Activated naive CD8-positive, alpha-beta T cell treated with anti-CD3 and anti-CD28 coated beads, Interleukin-2, amount 50 U/mL, for 24 hours (primary cell): Measurements from ENCODE around the gene ACTBL2.
"Not testable (repeated sequence)": the region's sequence is repeated elsewhere in the genome, so short reads cannot be mapped to it uniquely, and the experiment has no call there.

ENCODE experiments used
- ATAC-seq: fragments of 150-1000 bp; cut with Tn5 transposase; one replicate; pipeline ENCODE4 v1.10.0; 2021
- DNase-seq: peaks from one replicate; pipeline ENCODE4 v3.0.0; 2021
- H3K27ac Mint-ChIP-seq: one replicate; pipeline ENCODE4 v1.8.0; 2021; ENCODE audit warnings: mild to moderate bottlenecking, mixed read lengths
- H3K27me3 Mint-ChIP-seq: one replicate; pipeline ENCODE4 v1.8.0; 2021; ENCODE audit warnings: mixed read lengths
- H3K36me3 Mint-ChIP-seq: one replicate; pipeline ENCODE4 v1.8.0; 2021; ENCODE audit warnings: low read depth, mixed read lengths
- H3K4me1 Mint-ChIP-seq: one replicate; pipeline ENCODE4 v1.8.0; 2021; ENCODE audit warnings: mixed read lengths
- H3K4me3 Mint-ChIP-seq: one replicate; pipeline ENCODE4 v1.8.0; 2021; ENCODE audit warnings: mild to moderate bottlenecking, moderate library complexity, mixed read lengths
- H3K9me3 Mint-ChIP-seq: one replicate; pipeline ENCODE4 v1.8.0; 2021; ENCODE audit warnings: mixed read lengths

ACTBL2 gene

GRCh38 chr5:57482671-57483106 lies at the start of gene ACTBL2:
Gene ACTBL2, minus strand, starts transcription at chr5:57482811. Its CDS starts 104 bp downstream, at chr5:57482707.
- H3K4me3 Mint-ChIP-seq = no peak within 1 kb of the TSS
- no peak within 1 kb of the TSS for H3K27ac Mint-ChIP-seq
- H3K36me3 Mint-ChIP-seq = no peaks in the 10 kb centered on the region
- H3K9me3 Mint-ChIP-seq = no peaks in the 10 kb centered on the region
- peaks cover 1% of the 10 kb centered on the region for H3K27me3 Mint-ChIP-seq
- ATAC-seq (no peak), DNase-seq (no peak)
- no peaks in the 10 kb centered on the region for H3K4me1 Mint-ChIP-seq

GRCh38 chr5:57531333-57531732 lies 48.7 kb upstream of the ACTBL2 start:
- H3K9me3 Mint-ChIP-seq = no peaks in the 10 kb centered on the region
- DNase-seq = no peak
- H3K4me1 Mint-ChIP-seq = no peaks in the 10 kb centered on the region
- no peak overlapping the region for H3K27ac Mint-ChIP-seq
- H3K27me3 Mint-ChIP-seq = peaks cover 8% of the 10 kb centered on the region
- no peak for ATAC-seq
- H3K4me3 Mint-ChIP-seq = no peak overlapping the region
- no peaks in the 10 kb centered on the region for H3K36me3 Mint-ChIP-seq

- Mint-ChIP-seq H3K4me1 (no peaks in the 10 kb centered on the region), H3K9me3 (no peaks in the 10 kb centered on the region), H3K36me3 (no peaks in the 10 kb centered on the region), H3K27me3 (peaks cover 6% of the 10 kb centered on the region), H3K27ac (no peak overlapping the region), H3K4me3 (no peak overlapping the region)
- ATAC-seq = no peak
- DNase-seq = no peak
These were observed 47.3 kb upstream of the ACTBL2 start for GRCh38 chr5:57529864-57530263.

GRCh38 chr5:57527870-57528269 lies 45.3 kb upstream of the ACTBL2 start:
- Mint-ChIP-seq H3K9me3 (no peaks in the 10 kb centered on the region), H3K27me3 (no peaks in the 10 kb centered on the region), H3K4me3 (no peak overlapping the region), H3K4me1 (no peaks in the 10 kb centered on the region), H3K36me3 (no peaks in the 10 kb centered on the region), H3K27ac (no peak overlapping the region)
- ATAC-seq (no peak), DNase-seq (no peak)

GRCh38 chr5:57524348-57525060 lies 41.9 kb upstream of the ACTBL2 start:
- Mint-ChIP-seq H3K4me1 (no peaks in the 10 kb centered on the region), H3K4me3 (no peak overlapping the region), H3K27me3 (no peaks in the 10 kb centered on the region), H3K27ac (no peak overlapping the region), H3K9me3 (no peaks in the 10 kb centered on the region), H3K36me3 (no peaks in the 10 kb centered on the region)
- DNase-seq (no peak), ATAC-seq (no peak)

GRCh38 chr5:57522477-57522876 lies 39.9 kb upstream of the ACTBL2 start:
- H3K27ac Mint-ChIP-seq, H3K4me1 Mint-ChIP-seq, H3K36me3 Mint-ChIP-seq, H3K4me3 Mint-ChIP-seq, DNase-seq, H3K9me3 Mint-ChIP-seq, H3K27me3 Mint-ChIP-seq, ATAC-seq: not testable (repeated sequence)

- H3K4me1 Mint-ChIP-seq, H3K27me3 Mint-ChIP-seq, H3K9me3 Mint-ChIP-seq, H3K36me3 Mint-ChIP-seq, H3K4me3 Mint-ChIP-seq, DNase-seq, ATAC-seq, H3K27ac Mint-ChIP-seq: not testable (repeated sequence)
These were observed 35.8 kb upstream of the ACTBL2 start for GRCh38 chr5:57518415-57518814.

GRCh38 chr5:57517250-57517649 lies 34.6 kb upstream of the ACTBL2 start:
- Mint-ChIP-seq H3K9me3 (no peaks in the 10 kb centered on the region), H3K4me1 (no peaks in the 10 kb centered on the region), H3K27ac (no peak overlapping the region), H3K36me3 (no peaks in the 10 kb centered on the region), H3K4me3 (no peak overlapping the region), H3K27me3 (no peaks in the 10 kb centered on the region)
- DNase-seq (no peak), ATAC-seq (no peak)

- H3K27ac Mint-ChIP-seq = no peak overlapping the region
- ATAC-seq = no peak
- no peaks in the 10 kb centered on the region for H3K9me3 Mint-ChIP-seq
- H3K36me3 Mint-ChIP-seq = no peaks in the 10 kb centered on the region
- H3K4me3 Mint-ChIP-seq = no peak overlapping the region
- H3K27me3 Mint-ChIP-seq = peaks cover 7% of the 10 kb centered on the region
- no peak for DNase-seq
- H3K4me1 Mint-ChIP-seq = no peaks in the 10 kb centered on the region
These were observed 31.2 kb upstream of the ACTBL2 start for GRCh38 chr5:57513785-57514184.

GRCh38 chr5:57511321-57511720 lies 28.7 kb upstream of the ACTBL2 start:
- H3K4me3 Mint-ChIP-seq = no peak overlapping the region
- H3K36me3 Mint-ChIP-seq = no peaks in the 10 kb centered on the region
- ATAC-seq (no peak), DNase-seq (no peak)
- no peaks in the 10 kb centered on the region for H3K9me3 Mint-ChIP-seq
- no peak overlapping the region for H3K27ac Mint-ChIP-seq
- peaks cover 7% of the 10 kb centered on the region for H3K27me3 Mint-ChIP-seq
- no peaks in the 10 kb centered on the region for H3K4me1 Mint-ChIP-seq

- H3K9me3 Mint-ChIP-seq = no peaks in the 10 kb centered on the region
- peaks cover 7% of the 10 kb centered on the region for H3K27me3 Mint-ChIP-seq
- H3K36me3 Mint-ChIP-seq = no peaks in the 10 kb centered on the region
- no peaks in the 10 kb centered on the region for H3K4me1 Mint-ChIP-seq
- DNase-seq (no peak), ATAC-seq (no peak)
- no peak overlapping the region for H3K4me3 Mint-ChIP-seq
- H3K27ac Mint-ChIP-seq = no peak overlapping the region
These were observed 27.1 kb upstream of the ACTBL2 start for GRCh38 chr5:57509501-57510260.

- no peaks in the 10 kb centered on the region for H3K36me3 Mint-ChIP-seq
- H3K27ac Mint-ChIP-seq = no peak overlapping the region
- peaks cover 7% of the 10 kb centered on the region for H3K27me3 Mint-ChIP-seq
- DNase-seq (no peak), ATAC-seq (no peak)
- H3K4me1 Mint-ChIP-seq = no peaks in the 10 kb centered on the region
- no peaks in the 10 kb centered on the region for H3K9me3 Mint-ChIP-seq
- no peak overlapping the region for H3K4me3 Mint-ChIP-seq
These were observed 25.6 kb upstream of the ACTBL2 start for GRCh38 chr5:57508211-57508610.

- ATAC-seq = no peak
- no peak overlapping the region for H3K27ac Mint-ChIP-seq
- no peaks in the 10 kb centered on the region for H3K4me1 Mint-ChIP-seq
These were observed 22.9 kb upstream of the ACTBL2 start for GRCh38 chr5:57505272-57506200.

GRCh38 chr5:57504357-57504756 lies 21.7 kb upstream of the ACTBL2 start:
- H3K4me1 Mint-ChIP-seq = peaks cover under 1% of the 10 kb centered on the region
- DNase-seq (no peak), ATAC-seq (no peak)
- H3K9me3 Mint-ChIP-seq = no peaks in the 10 kb centered on the region
- no peaks in the 10 kb centered on the region for H3K36me3 Mint-ChIP-seq
- no peak overlapping the region for H3K27ac Mint-ChIP-seq
- H3K27me3 Mint-ChIP-seq = no peaks in the 10 kb centered on the region
- no peak overlapping the region for H3K4me3 Mint-ChIP-seq

More at GRCh38 chr5:57505272-57506200, 22.9 kb upstream of the ACTBL2 start:
- H3K9me3 Mint-ChIP-seq = no peaks in the 10 kb centered on the region
- H3K36me3 Mint-ChIP-seq = no peaks in the 10 kb centered on the region
- no peak overlapping the region for H3K4me3 Mint-ChIP-seq
- H3K27me3 Mint-ChIP-seq = peaks cover 2% of the 10 kb centered on the region
- DNase-seq = no peak
